Sigmoid colon (tissue), 4 donors: Measurements from ENCODE around the gene ERV3-1.
"Not testable (repeated sequence)": the region's sequence is repeated elsewhere in the genome, so short reads cannot be mapped to it uniquely, and the experiment has no call there.

Experiments
- EP300 ChIP-seq, 4 donors: sonication (generic); formaldehyde crosslinking; IDR thresholded peaks; one replicate each; pipeline ENCODE4 v1.6.1; 2017; ENCODE audit warnings: antibody characterized with exemption in 4 of 4
- POLR2A ChIP-seq, 2 donors: fragments of 450-650 bp; IDR thresholded peaks; one replicate each; pipeline ENCODE4 v1.6.1; 2016; ENCODE audit warnings: antibody characterized with exemption in 2 of 2, mild to moderate bottlenecking in 2 of 2, moderate library complexity in 2 of 2
- POLR2AphosphoS5 ChIP-seq, 4 donors: sonication (generic); formaldehyde crosslinking; IDR thresholded peaks; one replicate each; pipeline ENCODE4 v1.6.1; 2017; ENCODE audit warnings: antibody characterized with exemption in 4 of 4
- TF ChIP-seq, protein P1 (sequence below), 4 experiments: fragments of 450-650 bp in 3 of 4; fragments of 200-600 bp in 1 of 4; IDR thresholded peaks; one replicate each; pipeline ENCODE4 v1.5.1; 2016 to 2019; ENCODE audit warnings: antibody characterized with exemption in 4 of 4, mild to moderate bottlenecking in 3 of 4, moderate library complexity in 2 of 4

DNA sequence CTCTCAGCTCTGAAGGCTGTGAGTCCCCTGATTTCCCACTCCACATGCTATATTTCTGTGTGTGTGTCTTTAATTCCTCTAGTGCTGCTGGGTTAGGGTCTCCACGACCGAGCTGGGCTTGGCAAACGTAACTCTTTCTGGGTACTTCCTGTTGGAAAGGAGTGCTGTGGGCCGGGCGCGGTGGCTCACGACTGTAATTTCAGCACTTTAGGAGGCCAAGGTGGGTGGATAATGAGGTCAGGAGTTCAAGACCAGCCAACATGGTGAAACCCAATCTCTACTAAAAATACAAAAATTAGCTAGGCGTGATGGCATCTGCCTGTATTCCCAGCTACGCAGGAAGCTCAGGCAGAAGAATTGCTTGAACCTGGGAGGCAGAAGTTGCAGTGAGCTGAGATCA lies 55.8 kb downstream of the ERV3-1 start:
- TF ChIP-seq, protein P1, sequence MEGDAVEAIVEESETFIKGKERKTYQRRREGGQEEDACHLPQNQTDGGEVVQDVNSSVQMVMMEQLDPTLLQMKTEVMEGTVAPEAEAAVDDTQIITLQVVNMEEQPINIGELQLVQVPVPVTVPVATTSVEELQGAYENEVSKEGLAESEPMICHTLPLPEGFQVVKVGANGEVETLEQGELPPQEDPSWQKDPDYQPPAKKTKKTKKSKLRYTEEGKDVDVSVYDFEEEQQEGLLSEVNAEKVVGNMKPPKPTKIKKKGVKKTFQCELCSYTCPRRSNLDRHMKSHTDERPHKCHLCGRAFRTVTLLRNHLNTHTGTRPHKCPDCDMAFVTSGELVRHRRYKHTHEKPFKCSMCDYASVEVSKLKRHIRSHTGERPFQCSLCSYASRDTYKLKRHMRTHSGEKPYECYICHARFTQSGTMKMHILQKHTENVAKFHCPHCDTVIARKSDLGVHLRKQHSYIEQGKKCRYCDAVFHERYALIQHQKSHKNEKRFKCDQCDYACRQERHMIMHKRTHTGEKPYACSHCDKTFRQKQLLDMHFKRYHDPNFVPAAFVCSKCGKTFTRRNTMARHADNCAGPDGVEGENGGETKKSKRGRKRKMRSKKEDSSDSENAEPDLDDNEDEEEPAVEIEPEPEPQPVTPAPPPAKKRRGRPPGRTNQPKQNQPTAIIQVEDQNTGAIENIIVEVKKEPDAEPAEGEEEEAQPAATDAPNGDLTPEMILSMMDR (IDR thresholded peaks at IDR 0.05): not testable (repeated sequence)
- TF ChIP-seq EP300, POLR2A, POLR2AphosphoS5 (IDR thresholded peaks at IDR 0.05): not testable (repeated sequence)
